Stimulated activated CD4-positive, alpha-beta T cell treated with anti-CD3 and anti-CD28 coated beads, TNF-alpha, amount 100 ng/mL, for 24 hours (primary cell): ENCODE data around the gene PRCP.
A peak's percentile ranks its signal among the peaks of the same experiment; 100 is the strongest.

Source experiments
- DNase-seq, 3 experiments: peaks; one replicate each; pipeline ENCODE4 v3.0.0-alpha.2; 2020; ENCODE audit warnings: low read depth in 3 of 3

The PRCP gene

GRCh38 chr11:82906931-82907330 is 6.7 kb upstream of the PRCP start:
- no peak for DNase-seq

- DNase-seq = no peak
These were observed 6.0 kb upstream of the PRCP start for GRCh38 chr11:82906236-82906635.

- DNase-seq = no peak
These were observed 3.8 kb upstream of the PRCP start for GRCh38 chr11:82903843-82904586.

- no peak for DNase-seq
These were observed 2.6 kb upstream of the PRCP start for GRCh38 chr11:82902880-82903279.

GRCh38 chr11:82901922-82902485 is 1.8 kb upstream of the PRCP start:
- no peak for DNase-seq

- DNase-seq = peak; percentile 87 to 93 (median 91)
These were observed 1.1 kb upstream of the PRCP start, which contains the start of gene DDIAS for GRCh38 chr11:82901165-82901921. Gene DDIAS, plus strand, starts transcription at chr11:82901736. Its CDS starts 13,003 bp downstream, at chr11:82914739.

- DNase-seq = no peak
These were observed 313 bp downstream of the PRCP start for GRCh38 chr11:82899957-82900276.

- no peak for DNase-seq
These were observed 927 bp downstream of the PRCP start for GRCh38 chr11:82899186-82899820.

GRCh38 chr11:82898241-82898640 is 2.0 kb downstream of the PRCP start:
- DNase-seq = no peak

- no peak for DNase-seq
These were observed 4.0 kb downstream of the PRCP start for GRCh38 chr11:82896183-82896582.

- no peak for DNase-seq
These were observed 4.7 kb downstream of the PRCP start for GRCh38 chr11:82895437-82896091.

GRCh38 chr11:82892611-82893169 is 7.5 kb downstream of the PRCP start:
- no peak for DNase-seq

GRCh38 chr11:82890936-82891335 is 9.3 kb downstream of the PRCP start:
- no peak for DNase-seq

GRCh38 chr11:82890002-82890341 is 10.3 kb downstream of the PRCP start:
- DNase-seq = no peak

GRCh38 chr11:82889133-82890001 is 10.9 kb downstream of the PRCP start:
- DNase-seq = no peak

- no peak for DNase-seq
These were observed 16.4 kb downstream of the PRCP start for GRCh38 chr11:82883853-82884252.

- DNase-seq = no peak
These were observed 25.3 kb downstream of the PRCP start for GRCh38 chr11:82874646-82875523.

- DNase-seq = no peak
These were observed 26.3 kb downstream of the PRCP start for GRCh38 chr11:82873919-82874333.

GRCh38 chr11:82872377-82873150 is 27.7 kb downstream of the PRCP start:
- DNase-seq = no peak
